ENCODE data around the gene PLA2G5.

PLA2G5 gene

DNA sequence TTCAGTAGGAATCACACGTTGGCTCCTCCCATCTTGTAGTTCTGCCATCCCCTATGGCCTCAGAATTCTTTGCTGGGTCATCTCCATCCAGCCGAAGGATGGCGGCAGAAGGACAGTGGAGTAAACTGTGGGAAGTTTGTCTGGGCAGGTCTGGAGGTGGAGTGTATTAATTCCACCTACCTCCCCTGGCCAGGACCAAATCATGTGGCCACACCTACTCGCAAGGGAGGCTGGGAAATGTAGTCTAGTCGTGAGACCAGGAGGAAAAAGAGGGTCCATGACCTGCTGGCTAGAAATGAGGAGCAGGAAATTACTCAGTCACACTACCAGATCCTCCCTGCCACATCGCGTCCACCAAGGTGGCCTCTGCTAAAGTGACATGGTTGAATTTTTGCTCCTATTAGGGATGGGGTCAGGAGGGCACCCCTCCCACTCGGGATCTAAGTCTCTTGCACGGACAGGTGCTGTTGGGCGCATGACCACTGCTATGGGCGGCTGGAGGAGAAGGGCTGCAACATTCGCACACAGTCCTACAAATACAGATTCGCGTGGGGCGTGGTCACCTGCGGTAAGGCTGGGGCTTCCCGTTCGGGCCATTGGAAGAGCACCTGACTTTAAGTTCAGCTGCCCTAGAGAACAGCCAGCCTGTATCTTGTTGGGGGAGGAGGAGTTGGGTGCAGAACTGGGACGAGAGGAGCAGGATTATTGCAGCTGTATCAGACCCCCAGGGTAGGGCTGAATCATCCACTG is 19.5 kb downstream of the PLA2G5 start:
- TF ChIP-seq ARNT (IDR thresholded peaks at IDR 0.05) (no peak), TARDBP (IDR thresholded peaks at IDR 0.05) (no peak), HDGF (IDR thresholded peaks at IDR 0.05; ENCODE audit: borderline replicate concordance) (no peak), ZNF384 (IDR thresholded peaks at IDR 0.05) (no peak), LEF1 (IDR thresholded peaks at IDR 0.05; ENCODE audit: borderline replicate concordance) (no peak), CTBP1 (IDR thresholded peaks at IDR 0.05; ENCODE audit: borderline replicate concordance) (no peak), FOXK2 (IDR thresholded peaks at IDR 0.05) (no peak), SP1 (IDR thresholded peaks at IDR 0.05) (no peak), BHLHE40 (IDR thresholded peaks at IDR 0.05; ENCODE audit: borderline replicate concordance) (no peak), SUZ12 (IDR thresholded peaks at IDR 0.05) (no peak)
- TF ChIP-seq, protein P1, sequence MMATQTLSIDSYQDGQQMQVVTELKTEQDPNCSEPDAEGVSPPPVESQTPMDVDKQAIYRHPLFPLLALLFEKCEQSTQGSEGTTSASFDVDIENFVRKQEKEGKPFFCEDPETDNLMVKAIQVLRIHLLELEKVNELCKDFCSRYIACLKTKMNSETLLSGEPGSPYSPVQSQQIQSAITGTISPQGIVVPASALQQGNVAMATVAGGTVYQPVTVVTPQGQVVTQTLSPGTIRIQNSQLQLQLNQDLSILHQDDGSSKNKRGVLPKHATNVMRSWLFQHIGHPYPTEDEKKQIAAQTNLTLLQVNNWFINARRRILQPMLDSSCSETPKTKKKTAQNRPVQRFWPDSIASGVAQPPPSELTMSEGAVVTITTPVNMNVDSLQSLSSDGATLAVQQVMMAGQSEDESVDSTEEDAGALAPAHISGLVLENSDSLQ (IDR thresholded peaks at IDR 0.05) = no peak
- POLR2A ChIA-PET = no interaction called here
- CTCF ChIA-PET = no interaction called here
- no peak for DNase-seq (ENCODE audit: extremely low spot score)

- ChIA-PET POLR2A (no interaction called here), CTCF (no interaction called here)
- DNase-seq (ENCODE audit: extremely low spot score) = no peak
These were observed 20.1 kb downstream of the PLA2G5 start for GRCh38 chr1:20090119-20090518.

GRCh38 chr1:20090641-20091040 is 20.6 kb downstream of the PLA2G5 start:
- CTCF ChIA-PET = no interaction called here
- DNase-seq (ENCODE audit: extremely low spot score) = no peak
- POLR2A ChIA-PET = no interaction called here
- TF ChIP-seq FOXA1 (IDR thresholded peaks at IDR 0.05) (no peak), BHLHE40 (IDR thresholded peaks at IDR 0.05; ENCODE audit: borderline replicate concordance) (no peak), TARDBP (IDR thresholded peaks at IDR 0.05) (no peak), ELF4 (IDR thresholded peaks at IDR 0.05) (no peak), HDGF (IDR thresholded peaks at IDR 0.05; ENCODE audit: borderline replicate concordance) (no peak), NFRKB (IDR thresholded peaks at IDR 0.05) (no peak), ZNF384 (IDR thresholded peaks at IDR 0.05) (no peak), FOXM1 (IDR thresholded peaks at IDR 0.05; ENCODE audit: borderline replicate concordance) (no peak), SUZ12 (IDR thresholded peaks at IDR 0.05) (no peak), ARNT (IDR thresholded peaks at IDR 0.05) (no peak), LEF1 (IDR thresholded peaks at IDR 0.05; ENCODE audit: borderline replicate concordance) (no peak), SP1 (IDR thresholded peaks at IDR 0.05) (no peak), FOXK2 (IDR thresholded peaks at IDR 0.05) (no peak)
- TF ChIP-seq, protein P1 (IDR thresholded peaks at IDR 0.05) = no peak

More at GRCh38 chr1:20090119-20090518, 20.1 kb downstream of the PLA2G5 start:
- TF ChIP-seq FOXM1 (IDR thresholded peaks at IDR 0.05; ENCODE audit: borderline replicate concordance) (no peak), TARDBP (IDR thresholded peaks at IDR 0.05) (no peak), FOXA1 (IDR thresholded peaks at IDR 0.05) (no peak), FOXK2 (IDR thresholded peaks at IDR 0.05) (no peak), CTBP1 (IDR thresholded peaks at IDR 0.05; ENCODE audit: borderline replicate concordance) (no peak), ZNF384 (IDR thresholded peaks at IDR 0.05) (no peak), LEF1 (IDR thresholded peaks at IDR 0.05; ENCODE audit: borderline replicate concordance) (no peak), ARNT (IDR thresholded peaks at IDR 0.05) (no peak), L3MBTL2 (conservative IDR thresholded peaks at IDR 0.05) (no peak), SP1 (IDR thresholded peaks at IDR 0.05) (no peak), SUZ12 (IDR thresholded peaks at IDR 0.05) (no peak), NFRKB (IDR thresholded peaks at IDR 0.05) (no peak), HDGF (IDR thresholded peaks at IDR 0.05; ENCODE audit: borderline replicate concordance) (no peak), BHLHE40 (IDR thresholded peaks at IDR 0.05; ENCODE audit: borderline replicate concordance) (no peak), ELF4 (IDR thresholded peaks at IDR 0.05) (no peak)
- TF ChIP-seq, protein P1 (IDR thresholded peaks at IDR 0.05) = no peak

GRCh38 chr1:20093303-20093702 is 23.3 kb downstream of the PLA2G5 start:
- POLR2A ChIA-PET = no interaction called here
- TF ChIP-seq, protein P1 (IDR thresholded peaks at IDR 0.05) = no peak
- no peak for TF ChIP-seq FOXK2 (IDR thresholded peaks at IDR 0.05)
- TF ChIP-seq L3MBTL2 (conservative IDR thresholded peaks at IDR 0.05) = no peak
- TF ChIP-seq TARDBP (IDR thresholded peaks at IDR 0.05) = no peak
- TF ChIP-seq LEF1 (IDR thresholded peaks at IDR 0.05; ENCODE audit: borderline replicate concordance) = no peak
- TF ChIP-seq ELF4 (IDR thresholded peaks at IDR 0.05) = no peak
- no peak for TF ChIP-seq NFRKB (IDR thresholded peaks at IDR 0.05)
- no peak for TF ChIP-seq SP1 (IDR thresholded peaks at IDR 0.05)
- TF ChIP-seq FOXM1 (IDR thresholded peaks at IDR 0.05; ENCODE audit: borderline replicate concordance) = no peak
- TF ChIP-seq SUZ12 (IDR thresholded peaks at IDR 0.05) = no peak
- no peak for TF ChIP-seq CTBP1 (IDR thresholded peaks at IDR 0.05; ENCODE audit: borderline replicate concordance)
- no peak for TF ChIP-seq ARNT (IDR thresholded peaks at IDR 0.05)
- TF ChIP-seq HDGF (IDR thresholded peaks at IDR 0.05; ENCODE audit: borderline replicate concordance) = no peak
- no peak for TF ChIP-seq ZNF384 (IDR thresholded peaks at IDR 0.05)
- TF ChIP-seq FOXA1 (IDR thresholded peaks at IDR 0.05) = no peak
- TF ChIP-seq BHLHE40 (IDR thresholded peaks at IDR 0.05; ENCODE audit: borderline replicate concordance) = no peak
- CTCF ChIA-PET = no interaction called here
- no peak for DNase-seq (ENCODE audit: extremely low spot score)

- no peak for DNase-seq (ENCODE audit: extremely low spot score)
- TF ChIP-seq TARDBP (IDR thresholded peaks at IDR 0.05) = no peak
- no peak for TF ChIP-seq FOXK2 (IDR thresholded peaks at IDR 0.05)
- no peak for TF ChIP-seq FOXA1 (IDR thresholded peaks at IDR 0.05)
- TF ChIP-seq, protein P1 (IDR thresholded peaks at IDR 0.05) = no peak
- TF ChIP-seq CTBP1 (IDR thresholded peaks at IDR 0.05; ENCODE audit: borderline replicate concordance) = no peak
- no peak for TF ChIP-seq HDGF (IDR thresholded peaks at IDR 0.05; ENCODE audit: borderline replicate concordance)
- TF ChIP-seq ARNT (IDR thresholded peaks at IDR 0.05) = no peak
- POLR2A ChIA-PET = no interaction called here
- CTCF ChIA-PET = no interaction called here
These were observed 24.0 kb downstream of the PLA2G5 start for GRCh38 chr1:20093940-20094391.
